T-helper 17 cell (primary cell): ENCODE measurements around the gene FASTK. TPM values are rescaled to one million over a fixed set of nuclear protein-coding genes. Genes with fewer than 3 reads are reported as not detected.
"Not testable (repeated sequence)": the region's sequence is repeated elsewhere in the genome, so short reads cannot be mapped to it uniquely, and the experiment has no call there.

Experiments
- ATAC-seq: fragments of 150-1000 bp; cut with Tn5 transposase; 2 replicates; pipeline ENCODE4 v1.10.0; 2021; ENCODE audit warnings: mild to moderate bottlenecking, moderate library complexity
- DNase-seq, 3 donors: peaks; one replicate each; pipeline versions ENCODE4 v3.0.0 to v3.0.0-alpha.2; 2020 to 2021
- H3K9me3 ChIP-seq: one replicate; pipeline ENCODE4 v1.7.0; 2013; ENCODE audit warnings: low read length, mild to moderate bottlenecking; ENCODE audit not compliant: control insufficient read depth, poor library complexity, severe bottlenecking
- H3K27ac Mint-ChIP-seq: one replicate; pipeline ENCODE4 v1.8.0; 2022; ENCODE audit warnings: mild to moderate bottlenecking, moderate library complexity, mixed read lengths
- H3K27me3 Mint-ChIP-seq: one replicate; pipeline ENCODE4 v1.8.0; 2022; ENCODE audit warnings: mixed read lengths
- H3K36me3 Mint-ChIP-seq: one replicate; pipeline ENCODE4 v1.8.0; 2022; ENCODE audit warnings: low read depth, mixed read lengths
- H3K4me1 Mint-ChIP-seq: one replicate; pipeline ENCODE4 v1.8.0; 2022; ENCODE audit warnings: mild to moderate bottlenecking, mixed read lengths
- H3K4me3 Mint-ChIP-seq: one replicate; pipeline ENCODE4 v1.8.0; 2022; ENCODE audit warnings: mild to moderate bottlenecking, moderate library complexity, mixed read lengths
- total RNA-seq, 4 donors: library from RNA in 2 of 4; stranded (reverse) in 2 of 4; gene quantifications; one replicate each; pipeline ENCODE4 v1.2.3 and lab custom pipeline; 2022 to 2026

FASTK gene
- total RNA-seq, 2 donors from 2014 or later, result 67.7 to 82.2 TPM

- H3K4me3 Mint-ChIP-seq, result no peak overlapping the region
- no peak overlapping the region for H3K27ac Mint-ChIP-seq
- no peaks in the 10 kb centered on the region for H3K9me3 ChIP-seq
- H3K36me3 Mint-ChIP-seq, result no peaks in the 10 kb centered on the region
- ATAC-seq (no peak), DNase-seq (no peak)
- peaks cover 2% of the 10 kb centered on the region for H3K4me1 Mint-ChIP-seq
- no peaks in the 10 kb centered on the region for H3K27me3 Mint-ChIP-seq
These were observed 35.3 kb downstream of the FASTK start for GRCh38 chr7:151045262-151045661.

- Mint-ChIP-seq H3K27ac (peak overlapping the region; percentile 34), H3K4me1 (peaks cover 10% of the 10 kb centered on the region), H3K27me3 (no peaks in the 10 kb centered on the region), H3K4me3 (no peak overlapping the region), H3K36me3 (no peaks in the 10 kb centered on the region)
- ATAC-seq (no peak), DNase-seq (no peak)
- H3K9me3 ChIP-seq, result no peaks in the 10 kb centered on the region
These were observed 36.6 kb downstream of the FASTK start for GRCh38 chr7:151043959-151044358.

GRCh38 chr7:151043449-151043848 lies 37.2 kb downstream of the FASTK start:
- DNase-seq, ATAC-seq, H3K4me1 Mint-ChIP-seq, H3K27me3 Mint-ChIP-seq, H3K4me3 Mint-ChIP-seq, H3K36me3 Mint-ChIP-seq, H3K27ac Mint-ChIP-seq, H3K9me3 ChIP-seq: not testable (repeated sequence)

GRCh38 chr7:151040616-151041375 lies 39.8 kb downstream of the FASTK start:
- no peaks in the 10 kb centered on the region for H3K27me3 Mint-ChIP-seq
- H3K4me3 Mint-ChIP-seq, result no peak overlapping the region
- H3K4me1 Mint-ChIP-seq, result peaks cover 10% of the 10 kb centered on the region
- DNase-seq (no peak), ATAC-seq (no peak)
- H3K36me3 Mint-ChIP-seq, result peaks cover 3% of the 10 kb centered on the region
- no peak overlapping the region for H3K27ac Mint-ChIP-seq
- H3K9me3 ChIP-seq, result no peaks in the 10 kb centered on the region

- Mint-ChIP-seq H3K4me3 (no peak overlapping the region), H3K27me3 (no peaks in the 10 kb centered on the region), H3K4me1 (peaks cover 10% of the 10 kb centered on the region), H3K36me3 (peaks cover 3% of the 10 kb centered on the region), H3K27ac (peak overlapping the region; percentile 59)
- ATAC-seq (no peak), DNase-seq (no peak)
- H3K9me3 ChIP-seq, result no peaks in the 10 kb centered on the region
These were observed 40.6 kb downstream of the FASTK start for GRCh38 chr7:151039850-151040548.

- peaks cover 3% of the 10 kb centered on the region for H3K36me3 Mint-ChIP-seq
- DNase-seq, result peak in 1 of 3 donors; percentile 32
- H3K27me3 Mint-ChIP-seq, result no peaks in the 10 kb centered on the region
- H3K27ac Mint-ChIP-seq, result peak overlapping the region; percentile 59
- H3K4me1 Mint-ChIP-seq, result peaks cover 10% of the 10 kb centered on the region
- H3K4me3 Mint-ChIP-seq, result no peak overlapping the region
- peak; percentile 59 for ATAC-seq
- H3K9me3 ChIP-seq, result no peaks in the 10 kb centered on the region
These were observed 41.4 kb downstream of the FASTK start for GRCh38 chr7:151038951-151039849.

GRCh38 chr7:151035902-151036301 lies 44.7 kb downstream of the FASTK start:
- Mint-ChIP-seq H3K4me1 (peaks cover 17% of the 10 kb centered on the region), H3K4me3 (no peak overlapping the region), H3K36me3 (peaks cover 3% of the 10 kb centered on the region), H3K27ac (no peak overlapping the region), H3K27me3 (no peaks in the 10 kb centered on the region)
- DNase-seq (no peak), ATAC-seq (no peak)
- no peaks in the 10 kb centered on the region for H3K9me3 ChIP-seq

GRCh38 chr7:151035026-151035717 lies 45.4 kb downstream of the FASTK start:
- no peak for DNase-seq
- no peak overlapping the region for H3K27ac Mint-ChIP-seq
- H3K9me3 ChIP-seq, result no peaks in the 10 kb centered on the region
- H3K27me3 Mint-ChIP-seq, result no peaks in the 10 kb centered on the region
- H3K4me1 Mint-ChIP-seq, result peaks cover 17% of the 10 kb centered on the region
- H3K36me3 Mint-ChIP-seq, result peaks cover 3% of the 10 kb centered on the region
- peak overlapping the region; percentile 31 for H3K4me3 Mint-ChIP-seq
- ATAC-seq, result no peak

- Mint-ChIP-seq H3K4me1 (peaks cover 13% of the 10 kb centered on the region), H3K4me3 (no peak overlapping the region), H3K27ac (no peak overlapping the region), H3K36me3 (peaks cover 3% of the 10 kb centered on the region), H3K27me3 (no peaks in the 10 kb centered on the region)
- ATAC-seq (no peak), DNase-seq (no peak)
- no peaks in the 10 kb centered on the region for H3K9me3 ChIP-seq
These were observed 46.1 kb downstream of the FASTK start for GRCh38 chr7:151034312-151035025.

GRCh38 chr7:151033864-151034249 lies 46.8 kb downstream of the FASTK start:
- H3K36me3 Mint-ChIP-seq, result peaks cover 3% of the 10 kb centered on the region
- no peak overlapping the region for H3K4me3 Mint-ChIP-seq
- no peak overlapping the region for H3K27ac Mint-ChIP-seq
- no peaks in the 10 kb centered on the region for H3K9me3 ChIP-seq
- no peak for DNase-seq
- no peak for ATAC-seq
- peaks cover 13% of the 10 kb centered on the region for H3K4me1 Mint-ChIP-seq
- no peaks in the 10 kb centered on the region for H3K27me3 Mint-ChIP-seq

- Mint-ChIP-seq H3K36me3 (peaks cover 5% of the 10 kb centered on the region), H3K27me3 (no peaks in the 10 kb centered on the region), H3K27ac (no peak overlapping the region), H3K4me1 (peaks cover 16% of the 10 kb centered on the region), H3K4me3 (no peak overlapping the region)
- H3K9me3 ChIP-seq, result no peaks in the 10 kb centered on the region
- ATAC-seq, result no peak
- DNase-seq, result no peak
These were observed 47.4 kb downstream of the FASTK start for GRCh38 chr7:151032936-151033863.
